H1 (cell line): ENCODE measurements around the gene PLAA. TPM values are rescaled to one million over a fixed set of nuclear protein-coding genes. Genes with fewer than 3 reads are reported as not detected.

Source experiments
- CTCF ChIA-PET: fragments of 300-600 bp; sonication (Branson Sonifier 250); formaldehyde crosslinking; loops from one replicate; lab custom pipeline; 2021; ENCODE audit not compliant: partially characterized antibody; lab: Charles Lee
- POLR2A ChIA-PET: fragments of 300-600 bp; sonication (Branson Sonifier 250); formaldehyde crosslinking; loops from one replicate; lab custom pipeline; 2021; ENCODE audit warnings: inconsistent platforms; ENCODE audit not compliant: partially characterized antibody; lab: Charles Lee
- DNase-seq, 2 experiments: peaks; one replicate each; pipeline versions ENCODE4 v3.0.0 to v3.0.0-alpha.2; 2010 to 2022; ENCODE audit warnings: low spot score in 2 of 2, low read depth in 1 of 2, mixed read lengths in 1 of 2
- FAIRE-seq: peaks from 2 replicates; lab custom pipeline; 2011; peaks lifted over from hg19 to GRCh38; lab: Jason Lieb, UNC
- H2AFZ ChIP-seq: 2 replicates; pipeline ENCODE4 v1.8.1; 2012; ENCODE audit warnings: low read length, inconsistent platforms
- H2AK5ac ChIP-seq: 2 replicates; pipeline ENCODE4 v1.6.1; 2013; ENCODE audit warnings: low read depth, low read length
- H2BK120ac ChIP-seq: replicated peaks from 2 replicates; pipeline ENCODE3; 2013; ENCODE audit warnings: low read depth, low read length, inconsistent platforms
- H2BK12ac ChIP-seq: 2 replicates; pipeline ENCODE4 v1.6.1; 2013; ENCODE audit warnings: low read depth, low read length
- H2BK15ac ChIP-seq: 2 replicates; pipeline ENCODE4 v1.6.1; 2013; ENCODE audit warnings: low read length
- H2BK20ac ChIP-seq: 2 replicates; pipeline ENCODE4 v1.6.1; 2013; ENCODE audit warnings: low read length
- H2BK5ac ChIP-seq: 2 replicates; pipeline ENCODE4 v1.6.1; 2013; ENCODE audit warnings: low read depth, low read length
- H3K14ac ChIP-seq: 2 replicates; pipeline ENCODE4 v1.6.1; 2013; ENCODE audit warnings: inconsistent platforms; ENCODE audit not compliant: insufficient read length
- H3K18ac ChIP-seq: 2 replicates; pipeline ENCODE4 v1.6.1; 2013; ENCODE audit warnings: low read length; ENCODE audit errors: extremely low read depth
- H3K23ac ChIP-seq: 2 replicates; pipeline ENCODE4 v1.6.1; 2013; ENCODE audit warnings: inconsistent platforms; ENCODE audit not compliant: insufficient read length
- H3K23me2 ChIP-seq: 2 replicates; pipeline ENCODE4 v1.6.1; 2013; ENCODE audit warnings: low read depth, low read length
- H3K27ac ChIP-seq: 2 replicates; pipeline ENCODE4 v1.6.1; 2011; ENCODE audit warnings: low read depth, low read length, inconsistent platforms
- H3K27me3 ChIP-seq, 4 experiments: replicated peaks in 1 of 4; 1 replicate in 1 of 4; 2 replicates in 3 of 4; pipeline versions ENCODE4 v1.6.1 to v1.8.1; 2011 to 2013; ENCODE audit warnings: low read length in 3 of 4, mild to moderate bottlenecking in 3 of 4, inconsistent platforms in 2 of 4, mixed read lengths in 2 of 4, moderate library complexity in 1 of 4; ENCODE audit not compliant: control insufficient read depth in 3 of 4, insufficient read depth in 3 of 4; ENCODE audit errors: extremely low read depth in 1 of 4
- H3K36me3 ChIP-seq, 4 experiments: 2 replicates each; pipeline versions ENCODE4 v1.6.1 to v1.8.1; 2011 to 2013; ENCODE audit warnings: mild to moderate bottlenecking in 4 of 4, low read length in 3 of 4, moderate library complexity in 2 of 4, control low read depth in 1 of 4, inconsistent platforms in 1 of 4; ENCODE audit not compliant: insufficient read depth in 4 of 4, control insufficient read depth in 2 of 4
- H3K4ac ChIP-seq: replicated peaks from 2 replicates; pipeline ENCODE3; 2013; ENCODE audit warnings: low read length, low read depth, mixed read lengths, inconsistent platforms; ENCODE audit not compliant: insufficient read length
- H3K4me1 ChIP-seq, 4 experiments: replicated peaks in 1 of 4; 1 replicate in 1 of 4; 2 replicates in 3 of 4; pipeline versions ENCODE4 v1.6.1 to v1.8.1; 2011 to 2013; ENCODE audit warnings: low read length in 3 of 4, inconsistent platforms in 2 of 4, mixed read lengths in 1 of 4; ENCODE audit not compliant: insufficient read depth in 4 of 4, control insufficient read depth in 3 of 4
- H3K4me2 ChIP-seq, 2 experiments: 2 replicates each; pipeline versions ENCODE4 v1.6.1 to v1.8.1; 2011 to 2013; ENCODE audit warnings: low read depth in 2 of 2, low read length in 2 of 2, control low read depth in 1 of 2, inconsistent platforms in 1 of 2, mild to moderate bottlenecking in 1 of 2; ENCODE audit not compliant: insufficient read depth in 1 of 2
- H3K4me3 ChIP-seq, 4 experiments: fragments of 200-600, 300-600 bp in 1 of 4; sonication (generic), shearing (Covaris generic), sonication (Bioruptor Twin) in 1 of 4; 2 replicates each; pipeline versions ENCODE4 v1.5.1 to v1.8.1; 2011 to 2016; ENCODE audit warnings: low read length in 4 of 4, low read depth in 3 of 4, control low read depth in 2 of 4, inconsistent platforms in 2 of 4, mild to moderate bottlenecking in 2 of 4, mixed read lengths in 1 of 4, moderate library complexity in 1 of 4; ENCODE audit not compliant: insufficient read depth in 2 of 4; ENCODE audit errors: extremely low read depth in 1 of 4
- H3K56ac ChIP-seq: replicated peaks from 2 replicates; pipeline ENCODE3; 2013; ENCODE audit warnings: low read depth, mild to moderate bottlenecking, mixed read lengths, low read length, inconsistent platforms; ENCODE audit not compliant: insufficient read length
- H3K79me1 ChIP-seq: 2 replicates; pipeline ENCODE4 v1.6.1; 2013; ENCODE audit warnings: low read depth, low read length, control low read depth
- H3K79me2 ChIP-seq, 2 experiments: 2 replicates each; pipeline versions ENCODE4 v1.6.1 to v1.8.1; 2012 to 2013; ENCODE audit warnings: low read length in 2 of 2, mild to moderate bottlenecking in 2 of 2, inconsistent platforms in 1 of 2; ENCODE audit not compliant: insufficient read depth in 2 of 2, control insufficient read depth in 1 of 2
- H3K9ac ChIP-seq, 4 experiments: replicated peaks in 1 of 4; 1 replicate in 1 of 4; 2 replicates in 3 of 4; pipeline versions ENCODE4 v1.6.1 to v1.8.1; 2011 to 2013; ENCODE audit warnings: low read depth in 3 of 4, low read length in 3 of 4, control low read depth in 2 of 4, mild to moderate bottlenecking in 2 of 4, moderate library complexity in 2 of 4, inconsistent platforms in 1 of 4; ENCODE audit errors: extremely low read depth in 1 of 4
- H3K9me3 ChIP-seq, 2 experiments: 2 replicates each; pipeline versions ENCODE4 v1.6.1 to v1.8.1; 2012 to 2013; ENCODE audit warnings: mild to moderate bottlenecking in 2 of 2, moderate library complexity in 2 of 2, control low read depth in 1 of 2, inconsistent platforms in 1 of 2, low read depth in 1 of 2, low read length in 1 of 2, mixed read lengths in 1 of 2; ENCODE audit not compliant: insufficient read depth in 2 of 2
- H4K20me1 ChIP-seq, 2 experiments: replicated peaks in 1 of 2; 2 replicates each; pipeline versions ENCODE3 to v1.8.1; 2011 to 2013; ENCODE audit warnings: inconsistent platforms in 2 of 2, low read length in 2 of 2, mild to moderate bottlenecking in 1 of 2; ENCODE audit not compliant: insufficient read depth in 2 of 2, control insufficient read depth in 1 of 2
- H4K5ac ChIP-seq: 2 replicates; pipeline ENCODE4 v1.6.1; 2013; ENCODE audit warnings: low read length, low read depth, mixed read lengths, inconsistent platforms; ENCODE audit not compliant: insufficient read length
- H4K8ac ChIP-seq: 2 replicates; pipeline ENCODE4 v1.8.0; 2013; ENCODE audit warnings: mild to moderate bottlenecking, moderate library complexity, low read length, inconsistent platforms; ENCODE audit not compliant: insufficient read depth; ENCODE audit errors: extremely low read depth
- H4K91ac ChIP-seq: replicated peaks from 2 replicates; pipeline ENCODE3; 2013; ENCODE audit warnings: low read length, mixed read lengths, inconsistent platforms; ENCODE audit not compliant: insufficient read length
- BCL11A ChIP-seq, 2 experiments: IDR thresholded peaks; one replicate each; pipeline ENCODE4 v1.6.1; 2011; ENCODE audit warnings: low read depth in 2 of 2, low read length in 2 of 2, mild to moderate bottlenecking in 2 of 2
- CHD2 ChIP-seq: IDR thresholded peaks from 2 replicates; pipeline ENCODE4 v1.6.1; 2012; ENCODE audit warnings: low read length, improper control_type of control experiment
- MAX ChIP-seq: IDR thresholded peaks from 2 replicates; pipeline ENCODE4 v1.6.1; 2012; ENCODE audit warnings: inconsistent platforms
- NANOG ChIP-seq: IDR thresholded peaks from 2 replicates; pipeline ENCODE4 v1.6.1; 2011; ENCODE audit warnings: low read length, low read depth, mild to moderate bottlenecking, inconsistent platforms; ENCODE audit not compliant: insufficient read depth, poor library complexity, severe bottlenecking
- WGBS, 2 experiments: shearing (Covaris generic) in 1 of 2; methylation state at CpG; one replicate each; pipeline versions ENCODE4 v1.1.6 to v1.1.7; 2013 to 2015; ENCODE audit warnings: low lambda C conversion rate in 2 of 2, mixed read lengths in 2 of 2, inconsistent platforms in 1 of 2, low coverage in 1 of 2, missing lambda C conversion rate in 1 of 2; ENCODE audit not compliant: insufficient replicate concordance in 2 of 2, insufficient coverage in 1 of 2, insufficient read length in 1 of 2; ENCODE audit errors: extremely low coverage in 1 of 2, missing lambda C conversion rate in 1 of 2; 5-methylcytosine and 5-hydroxymethylcytosine counted together
- polyA plus RNA-seq, 7 experiments: library from polyadenylated mRNA; depleted of rRNA in 3 of 7; stranded (reverse) in 5 of 7; unstranded in 2 of 7; fragments of >200 nt in 5 of 7; fragments of 200-250 nt in 2 of 7; gene quantifications; 1 replicate in 5 of 7; 2 replicates in 1 of 7; 4 replicates in 1 of 7; pipeline versions ENCODE4 v1.2.1 to v1.2.3, GENCODE V29; 2011 to 2013; ENCODE audit warnings: missing spikeins in 2 of 7, mixed read lengths in 2 of 7
- total RNA-seq: library from RNA; stranded (reverse); fragmentation: NEBNext Ultra II Directional; extraction: Animal tissue kit (Norgen Biotek cat#: 25700); gene quantifications from 2 replicates; pipeline ENCODE4 v1.2.1, GENCODE V29; 2021

Gene PLAA
- total and polyA plus RNA-seq, 2 of the 8 experiments (the other 6 are each of a cell fraction or from before 2014, with no cell fraction given) = 19.2 to 64.2 TPM

- Histone ChIP-seq H3K14ac (no peak overlapping the region), H2BK15ac (no peak overlapping the region), H4K5ac (no peak overlapping the region), H3K9me3 (no peaks in the 10 kb centered on the region), H3K79me1 (no peaks in the 10 kb centered on the region), H2BK12ac (no peak overlapping the region), H4K20me1 (no peaks in the 10 kb centered on the region), H3K27ac (no peak overlapping the region), H3K4me1 (no peaks in the 10 kb centered on the region), H3K27me3 (no peaks in the 10 kb centered on the region), H3K18ac (no peak overlapping the region), H4K91ac (no peak overlapping the region), H2AK5ac (no peak overlapping the region), H2BK5ac (no peak overlapping the region), H3K23me2 (no peaks in the 10 kb centered on the region), H2BK20ac (no peak overlapping the region), H4K8ac (no peak overlapping the region), H3K4ac (no peak overlapping the region), H2AFZ (no peak overlapping the region), H3K4me2 (no peak overlapping the region), H2BK120ac (no peak overlapping the region), H3K36me3 (peaks cover 4 to 69% (median 50%) of the 10 kb centered on the region in 4 experiments; a peak in 7 of 8 replicates), H3K23ac (no peak overlapping the region), H3K79me2 (no peaks in the 10 kb centered on the region), H3K56ac (no peak overlapping the region), H3K9ac (no peak overlapping the region), H3K4me3 (no peak overlapping the region)
- CTCF ChIA-PET = no interaction called here
- POLR2A ChIA-PET = no interaction called here
- no peak for FAIRE-seq
- DNase-seq = no peak
- TF ChIP-seq BCL11A (IDR thresholded peaks at IDR 0.05; ENCODE audit: low read depth in 2 of 2, low read length in 2 of 2) (no peak), MAX (no peak), CHD2 (no peak), NANOG (no peak)
- WGBS, 2 experiments = 91% methylated on average over 4 of the region's 4 CpGs; no CpG with 5 or more reads in 1 of the 2 experiments
Observed at GRCh38 chr9:26925609-26926008, 21.4 kb downstream of the PLAA start.
